Hepatocyte (in vitro differentiated cells): ENCODE data around the gene TUBGCP3.

Source experiments
- CTCF ChIP-seq: fragments of 200-600 bp; sonication (generic); IDR thresholded peaks from 2 replicates; pipeline ENCODE4 v1.5.1; 2016; ENCODE audit warnings: antibody characterized with exemption, mild to moderate bottlenecking; ENCODE audit not compliant: poor library complexity
- EZH2 ChIP-seq: fragments of 200-600 bp; sonication (generic); IDR thresholded peaks from 2 replicates; pipeline ENCODE4 v1.6.1; 2016; ENCODE audit warnings: antibody characterized with exemption, mild to moderate bottlenecking, borderline replicate concordance
- EZH2phosphoT487 ChIP-seq: fragments of 200-600 bp; sonication (generic); IDR thresholded peaks from one replicate; pipeline ENCODE4 v1.6.1; 2018; ENCODE audit warnings: antibody characterized with exemption, mild to moderate bottlenecking, low read depth, moderate library complexity; ENCODE audit not compliant: unreplicated experiment, severe bottlenecking

GRCh38 chr13:112444416-112445399, 143.2 kb downstream of the TUBGCP3 start:
- TF ChIP-seq CTCF (no peak), EZH2phosphoT487 (no peak), EZH2 (no peak)
